Kidney (tissue), 14 donors: ENCODE data around the gene LZTFL1. TPM values are rescaled to one million over a fixed set of nuclear protein-coding genes. Genes with fewer than 3 reads are reported as not detected.

Experiments
- DNase-seq, 5 donors: peaks; one replicate each; pipeline ENCODE4 v3.0.0-alpha.2; 2013 to 2020
- FAIRE-seq: peaks from 2 replicates; lab custom pipeline; 2012; peaks lifted over from hg19 to GRCh38; lab: Jason Lieb, UNC
- H3K27ac ChIP-seq, 2 donors: one replicate each; pipeline ENCODE4 v1.7.0; 2013; ENCODE audit warnings: low read depth in 2 of 2, low read length in 2 of 2, inconsistent platforms in 1 of 2
- H3K27me3 ChIP-seq: one replicate; pipeline ENCODE4 v1.7.1; 2013; ENCODE audit warnings: low read length, inconsistent platforms; ENCODE audit not compliant: control insufficient read depth, insufficient read depth
- H3K36me3 ChIP-seq, 3 donors: one replicate each; pipeline versions ENCODE4 v1.7.0 to v1.7.1; 2013; ENCODE audit warnings: low read length in 3 of 3, control low read depth in 1 of 3, inconsistent platforms in 1 of 3; ENCODE audit not compliant: insufficient read depth in 3 of 3, control insufficient read depth in 2 of 3
- H3K4me1 ChIP-seq, 3 donors: one replicate each; pipeline versions ENCODE4 v1.7.0 to v1.7.1; 2013; ENCODE audit warnings: low read length in 3 of 3, inconsistent platforms in 1 of 3, low read depth in 1 of 3; ENCODE audit not compliant: control insufficient read depth in 2 of 3, insufficient read depth in 2 of 3
- H3K4me3 ChIP-seq, 3 donors: one replicate each; pipeline versions ENCODE4 v1.7.0 to v1.8.1; 2013; ENCODE audit warnings: low read length in 3 of 3, control low read depth in 1 of 3, inconsistent platforms in 1 of 3
- H3K9ac ChIP-seq, 3 donors: one replicate each; pipeline versions ENCODE4 v1.7.0 to v1.7.1; 2013; ENCODE audit warnings: low read length in 3 of 3, control low read depth in 1 of 3, inconsistent platforms in 1 of 3
- H3K9me3 ChIP-seq, 3 donors: one replicate each; pipeline versions ENCODE4 v1.7.0 to v1.7.1; 2013; ENCODE audit warnings: low read length in 3 of 3, control low read depth in 1 of 3, inconsistent platforms in 1 of 3; ENCODE audit not compliant: control insufficient read depth in 2 of 3, insufficient read depth in 1 of 3
- intact Hi-C: fragments of 100-400 bp; cut with DNase I; formaldehyde crosslinking; loops from one replicate; pipeline ENCODE4 v1.11.1; 2022
- polyA plus RNA-seq: library from polyadenylated mRNA; stranded (reverse); fragments of 350-450 nt; fragmentation: Illumina TruSeq; extraction: RNeasy Lipid Tissue Mini Kit (QIAGEN cat#74804); gene quantifications from one replicate; pipeline ENCODE4 v1.2.3, GENCODE V29; 2014; ENCODE audit warnings: low read depth, low replicate concordance; ENCODE audit not compliant: insufficient read depth
- total RNA-seq: library from RNA; stranded (reverse); fragmentation: NEBNext Ultra II Directional; extraction: Animal tissue kit (Norgen Biotek cat#: 25700); gene quantifications from one replicate; pipeline ENCODE4 v1.2.1, GENCODE V29; 2021
- TF ChIP-seq, protein P1 (sequence below): IDR thresholded peaks from 3 replicates; pipeline ENCODE4 v1.5.1; 2012; ENCODE audit warnings: mild to moderate bottlenecking, moderate library complexity, borderline replicate concordance; ENCODE audit not compliant: insufficient read depth; ENCODE audit errors: extremely low read depth
- donor health status: control.
- donor health status: control.
- donor health status: control.
- donor health status: control.
- donor health status: control.
- donor health status: DM: yes; HTN: yes; CAD: no.
- donor health status: Normal renal cell carcinoma (clear cell type).

Gene LZTFL1
- total and polyA plus RNA-seq, 2 donors from 2014 or later, result 13.9 to 30.9 TPM

DNA sequence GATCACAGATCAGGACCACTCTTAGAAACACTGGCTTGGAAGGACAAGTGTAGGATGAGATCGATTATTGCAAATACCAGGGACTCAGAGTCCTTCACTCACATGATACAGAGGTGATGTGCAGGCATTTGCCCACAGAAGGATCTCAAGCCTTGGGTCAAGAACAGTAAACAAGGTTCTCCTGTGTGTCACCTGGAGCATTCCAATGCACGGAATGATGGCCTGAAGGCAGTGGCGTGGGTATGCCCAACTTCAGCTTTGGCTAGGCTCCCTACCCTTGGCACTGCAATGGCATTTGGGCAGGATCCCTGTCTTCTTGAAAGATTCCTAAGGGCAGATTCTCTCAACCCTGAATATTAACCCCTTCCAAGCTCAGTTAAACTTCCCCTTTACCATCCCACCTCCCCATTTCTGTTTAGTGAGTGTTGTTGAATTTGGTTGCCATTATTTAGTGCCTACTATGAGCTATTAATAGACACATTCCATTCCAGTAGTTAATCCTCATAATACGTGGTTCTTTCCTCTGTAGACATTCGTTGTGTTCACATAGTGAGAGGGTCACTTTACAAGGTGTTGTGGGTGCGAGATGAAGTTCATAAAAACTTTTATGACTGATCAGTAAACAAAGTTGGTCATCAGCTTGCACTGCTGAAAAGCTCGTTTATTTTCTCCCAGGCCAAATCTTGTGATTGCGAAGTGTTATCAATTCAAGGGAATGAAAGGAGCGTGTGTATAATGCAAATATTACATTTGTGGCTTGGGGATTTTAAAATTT, 1.1 kb upstream of the LZTFL1 start:
- Histone ChIP-seq H3K4me3 (peak overlapping the region in 1 of 3 donors; percentile 87), H3K4me1 (peaks cover 0 to 7% (median 3%) of the 10 kb centered on the region in 3 donors), H3K27me3 (no peaks in the 10 kb centered on the region), H3K36me3 (no peaks in the 10 kb centered on the region), H3K9me3 (no peaks in the 10 kb centered on the region), H3K9ac (no peak overlapping the region), H3K27ac (no peak overlapping the region)
- DNase-seq (no peak), FAIRE-seq (no peak)
- TF ChIP-seq, protein P1, sequence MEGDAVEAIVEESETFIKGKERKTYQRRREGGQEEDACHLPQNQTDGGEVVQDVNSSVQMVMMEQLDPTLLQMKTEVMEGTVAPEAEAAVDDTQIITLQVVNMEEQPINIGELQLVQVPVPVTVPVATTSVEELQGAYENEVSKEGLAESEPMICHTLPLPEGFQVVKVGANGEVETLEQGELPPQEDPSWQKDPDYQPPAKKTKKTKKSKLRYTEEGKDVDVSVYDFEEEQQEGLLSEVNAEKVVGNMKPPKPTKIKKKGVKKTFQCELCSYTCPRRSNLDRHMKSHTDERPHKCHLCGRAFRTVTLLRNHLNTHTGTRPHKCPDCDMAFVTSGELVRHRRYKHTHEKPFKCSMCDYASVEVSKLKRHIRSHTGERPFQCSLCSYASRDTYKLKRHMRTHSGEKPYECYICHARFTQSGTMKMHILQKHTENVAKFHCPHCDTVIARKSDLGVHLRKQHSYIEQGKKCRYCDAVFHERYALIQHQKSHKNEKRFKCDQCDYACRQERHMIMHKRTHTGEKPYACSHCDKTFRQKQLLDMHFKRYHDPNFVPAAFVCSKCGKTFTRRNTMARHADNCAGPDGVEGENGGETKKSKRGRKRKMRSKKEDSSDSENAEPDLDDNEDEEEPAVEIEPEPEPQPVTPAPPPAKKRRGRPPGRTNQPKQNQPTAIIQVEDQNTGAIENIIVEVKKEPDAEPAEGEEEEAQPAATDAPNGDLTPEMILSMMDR, result no peak
- intact Hi-C loops, result no loop called here

DNA sequence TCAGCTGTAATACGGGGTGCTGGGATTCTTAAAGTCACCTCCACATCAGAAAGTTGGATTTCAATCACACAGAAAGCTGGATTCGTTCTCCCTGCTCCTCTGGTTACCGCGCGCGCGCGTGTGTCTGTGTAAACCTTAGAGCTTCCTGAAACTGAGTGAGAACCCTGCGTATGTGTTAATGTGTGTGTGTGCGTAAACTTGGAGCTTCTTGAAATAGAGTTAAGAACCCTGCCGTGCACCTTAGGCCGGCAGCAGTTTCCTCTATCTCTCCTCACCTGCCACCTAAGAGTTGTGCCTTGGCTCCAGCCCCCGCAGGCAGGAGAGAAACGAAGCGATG, 531 bp downstream of the LZTFL1 start:
- Histone ChIP-seq H3K27ac (no peak overlapping the region), H3K9me3 (no peaks in the 10 kb centered on the region), H3K9ac (peak overlapping the region; percentile 45 to 61 (median 60)), H3K4me1 (peaks cover 0 to 7% (median 3%) of the 10 kb centered on the region in 3 donors), H3K36me3 (peaks cover 0 to 6% (median 4%) of the 10 kb centered on the region in 3 donors), H3K27me3 (no peaks in the 10 kb centered on the region), H3K4me3 (peak overlapping the region; percentile 80 to 91 (median 87))
- intact Hi-C loops, result no loop called here
- peak in 3 of 5 donors; percentile 27 to 31 (median 30) for DNase-seq
- TF ChIP-seq, protein P1, result no peak
- FAIRE-seq, result no peak

DNA sequence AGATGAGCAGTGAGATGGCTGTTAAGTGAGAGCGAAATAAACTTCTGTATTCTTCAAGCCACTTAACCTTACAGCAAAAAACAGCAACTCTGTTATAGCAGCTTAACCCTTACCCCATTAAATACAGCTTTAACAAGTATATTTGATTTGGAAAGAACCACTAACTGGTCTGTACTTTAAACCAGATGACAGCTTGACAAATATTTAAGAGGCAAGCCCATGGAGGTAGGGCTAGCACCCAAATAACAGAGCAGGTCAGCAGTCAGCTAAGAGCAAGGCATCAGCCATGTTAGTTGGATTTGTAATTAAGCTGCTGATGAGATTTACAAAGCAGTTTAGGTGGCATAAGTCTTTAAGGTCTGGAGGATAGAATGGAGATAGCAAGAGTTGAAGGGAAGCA, 3.5 kb downstream of the LZTFL1 start:
- Histone ChIP-seq H3K9me3 (no peaks in the 10 kb centered on the region), H3K9ac (no peak overlapping the region), H3K4me1 (peaks cover 0 to 7% (median 3%) of the 10 kb centered on the region in 3 donors), H3K4me3 (no peak overlapping the region), H3K27ac (no peak overlapping the region), H3K27me3 (no peaks in the 10 kb centered on the region), H3K36me3 (peaks cover 0 to 22% (median 16%) of the 10 kb centered on the region in 3 donors)
- FAIRE-seq (no peak), DNase-seq (no peak)
- intact Hi-C loops, result no loop called here
- TF ChIP-seq, protein P1, result no peak

DNA sequence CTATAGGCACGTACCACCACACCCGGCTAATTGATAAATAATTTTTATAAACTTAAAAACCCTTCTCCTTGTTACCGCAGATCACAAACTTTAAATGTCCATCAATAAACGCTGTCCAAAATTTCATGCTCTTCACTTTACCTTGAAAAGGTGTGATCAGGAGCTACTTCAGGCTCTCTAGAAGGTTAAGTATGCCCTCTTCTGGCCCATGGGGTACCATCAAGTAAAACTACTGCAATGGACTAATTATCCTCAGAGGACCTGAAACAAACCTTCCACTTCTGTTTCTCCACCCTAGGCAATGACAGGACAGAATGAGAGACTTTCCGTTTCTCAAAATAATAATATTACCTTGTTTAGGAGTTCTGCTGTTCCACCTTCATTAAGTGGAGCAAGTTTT, 9.2 kb downstream of the LZTFL1 start:
- Histone ChIP-seq H3K4me3 (no peak overlapping the region), H3K9ac (no peak overlapping the region), H3K4me1 (no peaks in the 10 kb centered on the region), H3K27me3 (no peaks in the 10 kb centered on the region), H3K36me3 (peaks cover 2 to 37% (median 27%) of the 10 kb centered on the region in 3 donors), H3K27ac (no peak overlapping the region), H3K9me3 (no peaks in the 10 kb centered on the region)
- DNase-seq, result peak in 1 of 5 donors; percentile 11
- no peak for FAIRE-seq
- intact Hi-C loops, result no loop called here
- TF ChIP-seq, protein P1, result peak; percentile 15
